GM12864 (cell line): ENCODE measurements around the gene SHISA9.

Experiments
- DNase-seq: peaks from one replicate; pipeline ENCODE4 v3.0.0-alpha.2; 2011; ENCODE audit warnings: low read depth
- H3K4me3 ChIP-seq: 2 replicates; pipeline ENCODE4 v1.5.1; 2011; ENCODE audit warnings: mild to moderate bottlenecking, low read depth, low read length, control low read depth
- CTCF ChIP-seq: IDR thresholded peaks from 2 replicates; pipeline ENCODE4 v1.5.1; 2011; ENCODE audit warnings: low read depth, mild to moderate bottlenecking, moderate library complexity, low read length, control low read depth, inconsistent platforms; ENCODE audit errors: missing control alignments

The SHISA9 gene

GRCh38 chr16:12925026-12925800 lies 23.8 kb downstream of the SHISA9 start:
- TF ChIP-seq CTCF = no peak
- H3K4me3 ChIP-seq = no peak overlapping the region
- DNase-seq = no peak

- TF ChIP-seq CTCF = no peak
- no peak for DNase-seq
- no peak overlapping the region for H3K4me3 ChIP-seq
Observed at GRCh38 chr16:12927591-12927990, 26.2 kb downstream of the SHISA9 start.

- no peak overlapping the region for H3K4me3 ChIP-seq
- TF ChIP-seq CTCF = no peak
- no peak for DNase-seq
Observed at GRCh38 chr16:12930881-12931280, 29.5 kb downstream of the SHISA9 start.

- DNase-seq = no peak
- TF ChIP-seq CTCF = no peak
- no peak overlapping the region for H3K4me3 ChIP-seq
Observed at GRCh38 chr16:12936391-12936790, 35.0 kb downstream of the SHISA9 start.

GRCh38 chr16:12941896-12942295 lies 40.5 kb downstream of the SHISA9 start:
- TF ChIP-seq CTCF = no peak
- H3K4me3 ChIP-seq = no peak overlapping the region
- DNase-seq = no peak

- DNase-seq = no peak
- H3K4me3 ChIP-seq = no peak overlapping the region
- TF ChIP-seq CTCF = no peak
Observed at GRCh38 chr16:12942861-12943260, 41.5 kb downstream of the SHISA9 start.

GRCh38 chr16:12944300-12944699 lies 42.9 kb downstream of the SHISA9 start:
- TF ChIP-seq CTCF = no peak
- no peak for DNase-seq

More at GRCh38 chr16:12944300-12944699, 42.9 kb downstream of the SHISA9 start:
- no peak overlapping the region for H3K4me3 ChIP-seq
